ENCODE results near the gene C3orf33. TPM values are rescaled to one million over a fixed set of nuclear protein-coding genes. Genes with fewer than 3 reads are reported as not detected.

The C3orf33 gene
- total and polyA plus RNA-seq, 2 of the 8 experiments (the other 6 are each of a cell fraction or from before 2014, with no cell fraction given), result 3.4 to 4.5 TPM

DNA sequence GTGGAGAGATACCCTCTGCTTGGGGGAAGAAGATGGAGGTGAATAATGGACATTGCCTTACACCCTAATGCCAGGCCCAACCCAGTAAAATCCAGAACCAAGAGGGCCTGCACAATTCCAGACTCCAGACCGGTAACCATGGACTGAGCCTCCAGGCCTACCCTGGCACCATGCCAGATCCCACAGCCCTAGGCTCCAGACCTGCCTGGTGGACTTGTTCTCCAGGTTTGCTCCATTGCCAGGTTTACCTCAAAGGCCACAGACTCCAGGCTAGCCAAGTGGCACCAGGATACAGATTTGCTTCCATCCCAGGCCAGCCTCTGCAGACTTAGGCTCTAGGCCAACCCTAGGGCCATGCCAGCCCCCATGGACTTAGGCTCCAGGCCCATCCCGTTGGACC lies 75.2 kb downstream of the C3orf33 start (continued):
- no peak for TF ChIP-seq SIN3A (conservative IDR thresholded peaks at IDR 0.05 in 1 of 2, IDR thresholded peaks at IDR 0.05 in 1 of 2; ENCODE audit: low read depth in 1 of 2, low read length in 2 of 2)
- no peak for TF ChIP-seq KDM1A (IDR thresholded peaks at IDR 0.05; ENCODE audit: borderline replicate concordance, low read length)

Measured in H1 (cell line).